Activated CD8-positive, alpha-beta memory T cell treated with anti-CD3 and anti-CD28 coated beads for 1 hour (primary cell): Measurements from ENCODE around the gene KRT8.

Experiments
- DNase-seq, 2 donors: peaks; one replicate each; pipeline ENCODE4 v3.0.0-alpha.2; 2020; ENCODE audit warnings: low read depth in 1 of 2; ENCODE audit errors: extremely low read depth in 1 of 2

Gene KRT8

GRCh38 chr12:52849511-52849910 is 55.4 kb downstream of the KRT8 start:
- no peak for DNase-seq

- DNase-seq = no peak
Measured at GRCh38 chr12:52848661-52849255, 56.1 kb downstream of the KRT8 start, which contains the start of gene KRT78. Gene KRT78, minus strand, starts transcription at chr12:52848994. Its CDS starts 64 bp downstream, at chr12:52848930.

- no peak for DNase-seq
Measured at GRCh38 chr12:52847335-52848102, 57.4 kb downstream of the KRT8 start.
